SK-N-SH treated with all-trans-retinoic acid at 6 μM for 48 hours (cell line): ENCODE results near the gene NUDT7.

Experiments
- BACH2 ChIP-seq: fragments of 250-450 bp; sonication (Bioruptor Pico); IDR thresholded peaks from 2 replicates; pipeline ENCODE4 v1.9.0; 2021; ENCODE audit warnings: mild to moderate bottlenecking, borderline replicate concordance
- GLIS3 ChIP-seq: fragments of 250-450 bp; sonication (Bioruptor Pico); IDR thresholded peaks from 2 replicates; pipeline ENCODE4 v1.5.0; 2020; ENCODE audit warnings: mild to moderate bottlenecking, moderate library complexity
- ISL1 ChIP-seq: fragments of 250-450 bp; sonication (Bioruptor Pico); IDR thresholded peaks from 2 replicates; pipeline ENCODE4 v2.1.2; 2022; ENCODE audit warnings: mild to moderate bottlenecking, moderate library complexity
- PATZ1 ChIP-seq: fragments of 250-450 bp; sonication (Bioruptor Pico); IDR thresholded peaks from 2 replicates; pipeline ENCODE4 v1.8.0; 2020; ENCODE audit warnings: mild to moderate bottlenecking, moderate library complexity, borderline replicate concordance
- SNAI2 ChIP-seq: fragments of 250-450 bp; sonication (Bioruptor Pico); IDR thresholded peaks from 2 replicates; pipeline ENCODE4 v1.5.0; 2020; ENCODE audit warnings: mild to moderate bottlenecking, moderate library complexity
- TOX ChIP-seq: fragments of 250-450 bp; sonication (Bioruptor Pico); IDR thresholded peaks from 2 replicates; pipeline ENCODE4 v1.8.0; 2021; ENCODE audit warnings: mild to moderate bottlenecking, moderate library complexity, borderline replicate concordance
- TSHZ2 ChIP-seq: fragments of 250-450 bp; sonication (Bioruptor Pico); IDR thresholded peaks from 2 replicates; pipeline ENCODE4 v1.5.0; 2020; ENCODE audit warnings: mild to moderate bottlenecking, moderate library complexity
- ZC3H10 ChIP-seq: fragments of 250-450 bp; sonication (Bioruptor Pico); IDR thresholded peaks from 2 replicates; pipeline ENCODE4 v1.5.1; 2021; ENCODE audit warnings: mild to moderate bottlenecking, moderate library complexity
- ZFP3 ChIP-seq: fragments of 250-450 bp; sonication (Bioruptor Pico); IDR thresholded peaks from 2 replicates; pipeline ENCODE4 v1.5.0; 2020; ENCODE audit warnings: mild to moderate bottlenecking, moderate library complexity
- ZFP30 ChIP-seq: fragments of 450-650 bp; formaldehyde crosslinking; IDR thresholded peaks from 2 replicates; pipeline ENCODE4 v1.5.0; 2022; ENCODE audit warnings: mild to moderate bottlenecking, moderate library complexity
- ZNF70 ChIP-seq: fragments of 450-650 bp; formaldehyde crosslinking; IDR thresholded peaks from 2 replicates; pipeline ENCODE4 v1.5.0; 2020; ENCODE audit warnings: mild to moderate bottlenecking, moderate library complexity

GRCh38 chr16:77780378-77780837 lies 58.1 kb downstream of the NUDT7 start:
- TF ChIP-seq PATZ1 (no peak), ISL1 (CRISPR knock-in tag) (peak; percentile 74), TOX (CRISPR knock-in tag) (no peak), GLIS3 (CRISPR knock-in tag) (no peak), ZFP30 (CRISPR knock-in tag) (no peak), SNAI2 (CRISPR knock-in tag) (no peak), ZFP3 (CRISPR knock-in tag) (no peak), ZNF70 (CRISPR knock-in tag) (no peak), ZC3H10 (no peak), TSHZ2 (no peak), BACH2 (no peak)
